Osteoblast (primary cell): ENCODE results near the gene MAML2. TPM values are rescaled to one million over a fixed set of nuclear protein-coding genes. Genes with fewer than 3 reads are reported as not detected.

Experiments
- DNase-seq: peaks from one replicate; pipeline ENCODE4 v3.0.0; 2011; ENCODE audit warnings: low spot score, mixed read lengths; ENCODE audit not compliant: insufficient read length; ENCODE audit errors: missing footprints
- H2AFZ ChIP-seq: 2 replicates; pipeline ENCODE4 v1.6.0; 2011; ENCODE audit warnings: mild to moderate bottlenecking, low read length
- H3K27ac ChIP-seq: 2 replicates; pipeline ENCODE4 v1.5.1; 2011; ENCODE audit warnings: mild to moderate bottlenecking, low read depth, low read length, moderate library complexity
- H3K27me3 ChIP-seq: 2 replicates; pipeline ENCODE4 v1.6.0; 2012; ENCODE audit warnings: mild to moderate bottlenecking, control low read depth, inconsistent platforms, low read length, moderate library complexity; ENCODE audit not compliant: insufficient read depth
- H3K36me3 ChIP-seq: 2 replicates; pipeline ENCODE4 v1.5.1; 2011; ENCODE audit warnings: mild to moderate bottlenecking, low read length, control low read depth, moderate library complexity; ENCODE audit not compliant: insufficient read depth
- H3K4me1 ChIP-seq: 2 replicates; pipeline ENCODE4 v1.5.1; 2011; ENCODE audit warnings: mild to moderate bottlenecking, low read length, control low read depth, moderate library complexity; ENCODE audit not compliant: insufficient read depth
- H3K4me2 ChIP-seq: 2 replicates; pipeline ENCODE4 v1.6.0; 2011; ENCODE audit warnings: mild to moderate bottlenecking, low read length; ENCODE audit not compliant: insufficient read depth
- H3K4me3 ChIP-seq: fragments of 200-600 bp; sonication (generic); 3 replicates; pipeline ENCODE4 v1.5.1; 2012; ENCODE audit warnings: mild to moderate bottlenecking, low read length, inconsistent platforms; ENCODE audit not compliant: insufficient read depth
- H3K79me2 ChIP-seq: 2 replicates; pipeline ENCODE4 v1.6.0; 2012; ENCODE audit warnings: mild to moderate bottlenecking, low read length, control low read depth, inconsistent platforms; ENCODE audit not compliant: insufficient read depth
- H3K9me3 ChIP-seq: 2 replicates; pipeline ENCODE4 v1.5.1; 2011; ENCODE audit warnings: low read depth, low read length, control low read depth
- H4K20me1 ChIP-seq: 2 replicates; pipeline ENCODE4 v1.6.0; 2012; ENCODE audit warnings: mild to moderate bottlenecking, low read length, control low read depth; ENCODE audit not compliant: insufficient read depth
- CTCF ChIP-seq: IDR thresholded peaks from 2 replicates; pipeline ENCODE4 v1.5.1; 2011; ENCODE audit warnings: mild to moderate bottlenecking, low read depth, low read length, moderate library complexity; ENCODE audit errors: extremely low read depth
- total RNA-seq: library from RNA; depleted of rRNA; stranded (reverse); fragments of >200 nt; gene quantifications from 2 replicates; pipeline ENCODE4 v1.2.3, GENCODE V29; 2012

MAML2 gene
- total RNA-seq, 1 donor, result 17.4 TPM

GRCh38 chr11:96311120-96311568 is 31.9 kb downstream of the MAML2 start:
- no peak overlapping the region for H3K4me3 ChIP-seq
- DNase-seq, result peak; percentile 76
- no peak overlapping the region for H2AFZ ChIP-seq

GRCh38 chr11:96310236-96310635 is 32.8 kb downstream of the MAML2 start:
- H3K4me2 ChIP-seq, result peak overlapping the region; percentile 61
- H3K9me3 ChIP-seq, result no peaks in the 10 kb centered on the region
- no peaks in the 10 kb centered on the region for H3K27me3 ChIP-seq
- DNase-seq, result no peak
- H2AFZ ChIP-seq, result no peak overlapping the region
- H3K4me1 ChIP-seq, result peaks cover 94% of the 10 kb centered on the region
- peaks cover 63% of the 10 kb centered on the region for H3K79me2 ChIP-seq
- H3K4me3 ChIP-seq, result no peak overlapping the region
- TF ChIP-seq CTCF, result no peak
- H4K20me1 ChIP-seq, result no peaks in the 10 kb centered on the region
- peak overlapping the region; percentile 100 for H3K27ac ChIP-seq
- H3K36me3 ChIP-seq, result no peaks in the 10 kb centered on the region

More at GRCh38 chr11:96311120-96311568, 31.9 kb downstream of the MAML2 start:
- Histone ChIP-seq H3K4me1 (peaks cover 96% of the 10 kb centered on the region), H3K4me2 (peak overlapping the region; percentile 61), H3K27me3 (no peaks in the 10 kb centered on the region), H3K9me3 (no peaks in the 10 kb centered on the region), H3K36me3 (no peaks in the 10 kb centered on the region), H3K79me2 (peaks cover 63% of the 10 kb centered on the region), H4K20me1 (no peaks in the 10 kb centered on the region), H3K27ac (peak overlapping the region; percentile 100)
- TF ChIP-seq CTCF, result no peak

- Histone ChIP-seq H3K79me2 (peaks cover 63% of the 10 kb centered on the region), H4K20me1 (no peaks in the 10 kb centered on the region), H3K4me3 (no peak overlapping the region), H3K9me3 (no peaks in the 10 kb centered on the region), H2AFZ (no peak overlapping the region), H3K36me3 (no peaks in the 10 kb centered on the region), H3K4me2 (peak overlapping the region; percentile 92), H3K4me1 (peaks cover 94% of the 10 kb centered on the region), H3K27ac (peak overlapping the region; percentile 100), H3K27me3 (no peaks in the 10 kb centered on the region)
- DNase-seq, result no peak
- no peak for TF ChIP-seq CTCF
Observed at GRCh38 chr11:96309643-96310017, 33.4 kb downstream of the MAML2 start.

- Histone ChIP-seq H3K27ac (peak overlapping the region; percentile 100), H3K4me1 (peaks cover 94% of the 10 kb centered on the region)
- DNase-seq, result no peak
Observed at GRCh38 chr11:96309016-96309642, 33.9 kb downstream of the MAML2 start.

More at GRCh38 chr11:96309016-96309642, 33.9 kb downstream of the MAML2 start:
- H3K9me3 ChIP-seq, result no peaks in the 10 kb centered on the region
- no peak overlapping the region for H2AFZ ChIP-seq
- H3K36me3 ChIP-seq, result no peaks in the 10 kb centered on the region
- no peaks in the 10 kb centered on the region for H3K27me3 ChIP-seq
- no peak for TF ChIP-seq CTCF
- H3K4me3 ChIP-seq, result peak overlapping the region; percentile 5
- no peaks in the 10 kb centered on the region for H4K20me1 ChIP-seq
- peak overlapping the region; percentile 92 for H3K4me2 ChIP-seq
- peaks cover 63% of the 10 kb centered on the region for H3K79me2 ChIP-seq
